ENCODE measurements around the gene SMG1. TPM values are rescaled to one million over a fixed set of nuclear protein-coding genes. Genes with fewer than 3 reads are reported as not detected.
A peak's percentile ranks its signal among the peaks of the same experiment; 100 is the strongest.

The SMG1 gene
- total and polyA plus RNA-seq, 2 of the 13 experiments (the other 11 are each of a cell fraction or from before 2014, with no cell fraction given): 48.7 to 53.7 TPM

GRCh38 chr16:18789850-18790706 lies 136.1 kb downstream of the SMG1 start, which contains the start of gene RPS15A (continued):
- peak; percentile 87; the same call in 1 of the 2 replicates for TF ChIP-seq ZNF251 (CRISPR knock-in tag; IDR thresholded peaks at IDR 0.05)
- peak; percentile 92 for TF ChIP-seq CBFB (CRISPR knock-in tag; IDR thresholded peaks at IDR 0.05)
- peak; percentile 86 for TF ChIP-seq CREM (IDR thresholded peaks at IDR 0.05)
- TF ChIP-seq CREM (CRISPR knock-in tag; IDR thresholded peaks at IDR 0.05): peak; percentile 27; the same call in 1 of the 2 replicates
- peak; percentile 10; the same call in 1 of the 2 replicates for TF ChIP-seq ZNF644 (CRISPR knock-in tag; IDR thresholded peaks at IDR 0.05; ENCODE audit: low read depth)
- peak; percentile 86 for TF ChIP-seq FOXM1 (CRISPR knock-in tag; IDR thresholded peaks at IDR 0.05)
- peak; percentile 98 for TF ChIP-seq POGK (CRISPR knock-in tag; conservative IDR thresholded peaks at IDR 0.05)
- TF ChIP-seq, protein P1, sequence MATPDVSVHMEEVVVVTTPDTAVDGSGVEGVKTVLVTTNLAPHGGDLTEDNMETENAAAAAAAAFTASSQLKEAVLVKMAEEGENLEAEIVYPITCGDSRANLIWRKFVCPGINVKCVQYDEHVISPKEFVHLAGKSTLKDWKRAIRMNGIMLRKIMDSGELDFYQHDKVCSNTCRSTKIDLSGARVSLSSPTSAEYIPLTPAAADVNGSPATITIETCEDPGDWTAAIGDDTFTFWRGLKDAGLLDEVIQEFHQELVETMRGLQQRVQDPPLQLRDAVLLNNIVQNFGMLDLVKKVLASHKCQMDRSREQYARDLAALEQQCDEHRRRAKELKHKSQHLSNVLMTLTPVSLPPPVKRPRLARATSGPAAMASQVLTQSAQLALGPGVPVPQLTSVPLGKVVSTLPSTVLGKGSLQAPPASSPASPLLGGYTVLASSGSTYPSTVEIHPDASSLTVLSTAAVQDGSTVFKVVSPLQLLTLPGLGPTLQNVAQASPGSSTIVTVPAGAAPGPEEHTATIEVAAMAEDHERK (CRISPR knock-in tag; IDR thresholded peaks at IDR 0.05; ENCODE audit: low read depth): no peak; the same call in 1 of the 2 replicates
- peak; percentile 99 for TF ChIP-seq HDAC1 (CRISPR knock-in tag; IDR thresholded peaks at IDR 0.05)
- peak; percentile 89; the same call in 1 of the 2 replicates for TF ChIP-seq ATF2 (CRISPR knock-in tag; IDR thresholded peaks at IDR 0.05)
- peak; percentile 87; the same call in 1 of the 2 replicates for TF ChIP-seq ZFP37 (CRISPR knock-in tag; IDR thresholded peaks at IDR 0.05; ENCODE audit: borderline replicate concordance)
- peak; percentile 87 for TF ChIP-seq ELF3 (CRISPR knock-in tag; IDR thresholded peaks at IDR 0.05)
- peak; percentile 98 for TF ChIP-seq ZNF607 (CRISPR knock-in tag; IDR thresholded peaks at IDR 0.05; ENCODE audit: borderline replicate concordance)
- TF ChIP-seq RFX5 (IDR thresholded peaks at IDR 0.05; ENCODE audit: low read depth, low read length): 0 out of 2 replicates have a peak, but pooled peaks have one; percentile 54
- TF ChIP-seq ZNF101 (CRISPR knock-in tag; IDR thresholded peaks at IDR 0.05; ENCODE audit: borderline replicate concordance, low read depth): peak; percentile 95; the same call in 1 of the 2 replicates
- TF ChIP-seq, protein P2, sequence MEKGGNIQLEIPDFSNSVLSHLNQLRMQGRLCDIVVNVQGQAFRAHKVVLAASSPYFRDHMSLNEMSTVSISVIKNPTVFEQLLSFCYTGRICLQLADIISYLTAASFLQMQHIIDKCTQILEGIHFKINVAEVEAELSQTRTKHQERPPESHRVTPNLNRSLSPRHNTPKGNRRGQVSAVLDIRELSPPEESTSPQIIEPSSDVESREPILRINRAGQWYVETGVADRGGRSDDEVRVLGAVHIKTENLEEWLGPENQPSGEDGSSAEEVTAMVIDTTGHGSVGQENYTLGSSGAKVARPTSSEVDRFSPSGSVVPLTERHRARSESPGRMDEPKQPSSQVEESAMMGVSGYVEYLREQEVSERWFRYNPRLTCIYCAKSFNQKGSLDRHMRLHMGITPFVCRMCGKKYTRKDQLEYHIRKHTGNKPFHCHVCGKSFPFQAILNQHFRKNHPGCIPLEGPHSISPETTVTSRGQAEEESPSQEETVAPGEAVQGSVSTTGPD (CRISPR knock-in tag; IDR thresholded peaks at IDR 0.05): peak; percentile 18; the same call in 1 of the 2 replicates
- TF ChIP-seq ZFYVE20 (CRISPR knock-in tag; IDR thresholded peaks at IDR 0.05; ENCODE audit: borderline replicate concordance, low read depth): peak; percentile 88; the same call in 1 of the 2 replicates
- peak; percentile 86 for TF ChIP-seq MTF1 (CRISPR knock-in tag; IDR thresholded peaks at IDR 0.05)
- peak; percentile 53 for TF ChIP-seq ZBTB14 (CRISPR knock-in tag; IDR thresholded peaks at IDR 0.05)
- TF ChIP-seq, protein P3, sequence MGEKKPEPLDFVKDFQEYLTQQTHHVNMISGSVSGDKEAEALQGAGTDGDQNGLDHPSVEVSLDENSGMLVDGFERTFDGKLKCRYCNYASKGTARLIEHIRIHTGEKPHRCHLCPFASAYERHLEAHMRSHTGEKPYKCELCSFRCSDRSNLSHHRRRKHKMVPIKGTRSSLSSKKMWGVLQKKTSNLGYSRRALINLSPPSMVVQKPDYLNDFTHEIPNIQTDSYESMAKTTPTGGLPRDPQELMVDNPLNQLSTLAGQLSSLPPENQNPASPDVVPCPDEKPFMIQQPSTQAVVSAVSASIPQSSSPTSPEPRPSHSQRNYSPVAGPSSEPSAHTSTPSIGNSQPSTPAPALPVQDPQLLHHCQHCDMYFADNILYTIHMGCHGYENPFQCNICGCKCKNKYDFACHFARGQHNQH (CRISPR knock-in tag; IDR thresholded peaks at IDR 0.05): peak; percentile 96
